Measurements from ENCODE around the gene MORN5.

The MORN5 gene

GRCh38 chr9:122125158-122125508 is 34.6 kb upstream of the MORN5 start:
- peak; percentile 89 for DNase-seq (ENCODE audit: low spot score)

GRCh38 chr9:122125509-122126330 is 34.0 kb upstream of the MORN5 start:
- DNase-seq (ENCODE audit: low spot score): no peak

GRCh38 chr9:122126331-122127261 is 33.1 kb upstream of the MORN5 start:
- DNase-seq (ENCODE audit: low spot score): no peak

GRCh38 chr9:122127396-122127798 is 32.3 kb upstream of the MORN5 start:
- no peak for DNase-seq (ENCODE audit: low spot score)

- no peak for DNase-seq (ENCODE audit: low spot score)
Observed at GRCh38 chr9:122128007-122128968, 31.4 kb upstream of the MORN5 start.

GRCh38 chr9:122128969-122129343 is 30.8 kb upstream of the MORN5 start:
- no peak for DNase-seq (ENCODE audit: low spot score)

- DNase-seq (ENCODE audit: low spot score): no peak
Observed at GRCh38 chr9:122129969-122130368, 29.7 kb upstream of the MORN5 start.

GRCh38 chr9:122130837-122131236 is 28.9 kb upstream of the MORN5 start:
- no peak for DNase-seq (ENCODE audit: low spot score)

GRCh38 chr9:122131401-122132001 is 28.2 kb upstream of the MORN5 start:
- no peak for DNase-seq (ENCODE audit: low spot score)

GRCh38 chr9:122132539-122132938 is 27.2 kb upstream of the MORN5 start:
- no peak for DNase-seq (ENCODE audit: low spot score)

GRCh38 chr9:122133263-122133983 is 26.3 kb upstream of the MORN5 start:
- DNase-seq (ENCODE audit: low spot score): no peak

GRCh38 chr9:122133984-122134535 is 25.6 kb upstream of the MORN5 start:
- DNase-seq (ENCODE audit: low spot score): no peak

GRCh38 chr9:122134822-122135528 is 24.7 kb upstream of the MORN5 start:
- DNase-seq (ENCODE audit: low spot score): no peak

GRCh38 chr9:122135529-122135859 is 24.2 kb upstream of the MORN5 start:
- no peak for DNase-seq (ENCODE audit: low spot score)

GRCh38 chr9:122138560-122139268 is 21.0 kb upstream of the MORN5 start:
- no peak for DNase-seq (ENCODE audit: low spot score)

- DNase-seq (ENCODE audit: low spot score): no peak
Observed at GRCh38 chr9:122140368-122141193, 19.1 kb upstream of the MORN5 start.

- DNase-seq (ENCODE audit: low spot score): no peak
Observed at GRCh38 chr9:122141671-122142070, 18.0 kb upstream of the MORN5 start.

- no peak for DNase-seq (ENCODE audit: low spot score)
Observed at GRCh38 chr9:122143296-122143695, 16.4 kb upstream of the MORN5 start.
